ENCODE results near the gene BBX. TPM values are rescaled to one million over a fixed set of nuclear protein-coding genes. Genes with fewer than 3 reads are reported as not detected.

The BBX gene
- total and polyA plus RNA-seq, 2 of the 13 experiments (the other 11 are each of a cell fraction or from before 2014, with no cell fraction given), result 13.7 to 23.2 TPM

GRCh38 chr3:107523289-107523538 lies 452 bp downstream of the BBX start:
- ChIA-PET POLR2A (no interaction called here), CTCF (ENCODE audit: low intra/inter-chr PET ratio, low total read pairs) (no interaction called here)
- TF ChIP-seq SIN3A (IDR thresholded peaks at IDR 0.05; ENCODE audit: borderline replicate concordance, low read depth, low read length) (0 out of 2 replicates have a peak, but pooled peaks have one; percentile 1), ZNF414 (CRISPR knock-in tag; IDR thresholded peaks at IDR 0.05) (0 out of 2 replicates have a peak, but pooled peaks have one; percentile 3), ASH2L (IDR thresholded peaks at IDR 0.05; ENCODE audit: insufficient read length, low read depth, low read length) (peak; percentile 14), REL (CRISPR knock-in tag; conservative IDR thresholded peaks at IDR 0.05) (no peak), POLR2G (IDR thresholded peaks at IDR 0.05; ENCODE audit: low read depth, low read length) (peak; percentile 3; the same call in 1 of the 2 replicates), ZNF577 (CRISPR knock-in tag; IDR thresholded peaks at IDR 0.05; ENCODE audit: borderline replicate concordance, low read depth) (no peak), RBAK (CRISPR knock-in tag; IDR thresholded peaks at IDR 0.05) (no peak), RBFOX2 (IDR thresholded peaks at IDR 0.05; ENCODE audit: low read depth, low read length) (peak; percentile 44), SP5 (CRISPR knock-in tag; IDR thresholded peaks at IDR 0.05; ENCODE audit: borderline replicate concordance, low read depth) (no peak), USF2 (IDR thresholded peaks at IDR 0.05; ENCODE audit: low read depth, low read length) (no peak), USF2 (CRISPR knock-in tag; IDR thresholded peaks at IDR 0.05; ENCODE audit: borderline replicate concordance) (no peak), MYPOP (CRISPR knock-in tag; IDR thresholded peaks at IDR 0.05) (0 out of 2 replicates have a peak, but pooled peaks have one; percentile 26), ZNF687 (CRISPR knock-in tag; IDR thresholded peaks at IDR 0.05) (peak; percentile 19; the same call in 1 of the 2 replicates), DNMT1 (CRISPR knock-in tag; IDR thresholded peaks at IDR 0.05) (no peak)
- peak overlapping the region; percentile 80 to 91 (median 86) for H3K4me3 ChIP-seq (replicated peaks in 1 of 3; ENCODE audit: insufficient read depth in 1 of 3, low read depth in 2 of 3, low read length in 3 of 3)
- peak overlapping the region; percentile 77 for H3K9ac ChIP-seq (ENCODE audit: insufficient read depth, low read depth, low read length)
- H3K79me2 ChIP-seq (ENCODE audit: insufficient read depth, low read length), result peaks cover 31% of the 10 kb centered on the region
- 0% methylated on average over 3 of the region's 27 CpGs for WGBS (ENCODE audit: low lambda C conversion rate)
- H3K27ac ChIP-seq (ENCODE audit: extremely low read length, insufficient read depth, low read length), result peak overlapping the region; percentile 82
- DNase-seq (ENCODE audit: low spot score), result no peak
- no peak overlapping the region for H2AFZ ChIP-seq (ENCODE audit: low read length)
- peak overlapping the region; percentile 93 for H3K4me2 ChIP-seq (ENCODE audit: low read depth, low read length)
- intact Hi-C loops (cut with micrococcal nuclease; ENCODE audit: unreplicated experiment), result loop anchor here (2.0 kb wide), 1 partner anchor 92 kb away; no protein-coding TSS in a partner anchor
- no peaks in the 10 kb centered on the region; a peak in 2 of 5 replicates for H3K27me3 ChIP-seq (ENCODE audit: control insufficient read depth in 1 of 2, insufficient read depth in 2 of 2, low read length in 2 of 2)
- H3K36me3 ChIP-seq (replicated peaks in 1 of 2; ENCODE audit: control insufficient read depth in 1 of 2, insufficient read depth in 2 of 2, low read length in 2 of 2), result no peaks in the 10 kb centered on the region; a peak in 1 of 5 replicates
- BruUV-seq (replicated peaks), result no TSS peak
- in situ Hi-C loops (cut with HindIII; ENCODE audit: extremely low pct_ligation_motif_present, low pct_unique_long_range_greater_than_20kb), result no loop called here
- H3K9me3 ChIP-seq (ENCODE audit: low read length), result no peaks in the 10 kb centered on the region
- H3K4me1 ChIP-seq (ENCODE audit: insufficient read depth, low read length), result peaks cover 22% of the 10 kb centered on the region
- peak; percentile 74 for ATAC-seq
- no peaks in the 10 kb centered on the region for H4K20me1 ChIP-seq (ENCODE audit: insufficient read depth, low read length)
- FAIRE-seq, result no peak
